NOMO-1 treated with dmso at 0.1 percent for 144 hours (cell line): Measurements from ENCODE around the gene LRRK1.

Source experiments
- DNase-seq: peaks from one replicate; lab custom pipeline; 2025; ENCODE audit not compliant: unreplicated experiment; lab: John Stamatoyannopoulos, UW

The LRRK1 gene

GRCh38 chr15:100891307-100892012, 27.7 kb upstream of the LRRK1 start:
- no peak for DNase-seq

- no peak for DNase-seq
Observed at GRCh38 chr15:100892013-100892355, 27.2 kb upstream of the LRRK1 start.

DNA sequence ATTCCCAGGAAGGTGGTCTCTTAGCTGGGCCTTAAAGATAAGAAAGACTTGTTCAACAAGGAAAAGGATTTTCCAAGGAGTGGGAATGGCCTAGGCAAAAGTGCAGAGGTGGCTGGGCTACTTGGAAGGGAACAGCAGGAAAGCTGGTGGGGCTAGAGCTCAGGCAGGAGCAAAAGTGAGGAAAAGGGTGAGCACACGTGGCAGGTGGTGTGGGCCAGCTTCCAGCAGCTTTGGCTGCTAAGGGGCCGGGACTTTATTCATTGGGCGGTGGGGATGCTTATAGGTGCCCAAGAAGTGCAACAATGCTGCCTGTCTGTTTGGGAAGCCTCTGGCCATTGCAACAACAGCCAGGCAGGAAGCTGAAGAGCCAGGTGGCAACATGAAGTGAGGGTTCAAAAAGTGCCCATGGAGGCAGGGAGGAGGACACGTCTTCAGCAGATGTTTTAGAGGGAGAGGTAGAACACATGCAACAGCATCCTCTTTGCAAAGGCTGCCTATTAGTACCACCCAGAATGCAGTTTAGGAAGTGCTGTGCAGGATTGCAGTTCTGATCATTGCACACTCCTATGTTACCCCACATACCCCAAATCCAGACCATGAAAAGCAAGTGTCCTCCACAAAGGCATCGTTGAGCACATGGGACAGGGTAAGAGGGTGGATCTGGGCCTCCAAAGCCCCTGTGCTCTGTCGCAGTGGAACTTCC, 25.7 kb upstream of the LRRK1 start:
- no peak for DNase-seq

GRCh38 chr15:100893964-100894295, 25.2 kb upstream of the LRRK1 start:
- DNase-seq = no peak

- DNase-seq = no peak
Observed at GRCh38 chr15:100895721-100896120, 23.4 kb upstream of the LRRK1 start.

- no peak for DNase-seq
Observed at GRCh38 chr15:100897221-100898151, 21.7 kb upstream of the LRRK1 start.

DNA sequence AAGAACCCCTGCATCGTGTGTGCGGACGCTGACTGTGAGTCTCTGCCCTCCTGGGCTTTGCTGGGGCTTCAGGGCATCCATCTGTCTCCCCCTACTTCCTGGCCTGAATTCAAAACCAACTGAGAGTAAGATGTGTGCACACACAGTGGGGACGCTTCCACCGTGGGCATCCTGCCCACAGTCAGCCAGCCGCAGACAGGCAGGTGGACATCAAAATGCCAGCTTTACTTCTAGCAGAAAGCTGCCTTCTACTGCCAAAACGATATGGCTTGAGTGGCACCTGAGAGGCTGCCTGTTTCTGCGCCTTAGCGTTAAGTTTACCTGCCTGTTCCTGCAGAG, 21.0 kb upstream of the LRRK1 start:
- no peak for DNase-seq

DNA sequence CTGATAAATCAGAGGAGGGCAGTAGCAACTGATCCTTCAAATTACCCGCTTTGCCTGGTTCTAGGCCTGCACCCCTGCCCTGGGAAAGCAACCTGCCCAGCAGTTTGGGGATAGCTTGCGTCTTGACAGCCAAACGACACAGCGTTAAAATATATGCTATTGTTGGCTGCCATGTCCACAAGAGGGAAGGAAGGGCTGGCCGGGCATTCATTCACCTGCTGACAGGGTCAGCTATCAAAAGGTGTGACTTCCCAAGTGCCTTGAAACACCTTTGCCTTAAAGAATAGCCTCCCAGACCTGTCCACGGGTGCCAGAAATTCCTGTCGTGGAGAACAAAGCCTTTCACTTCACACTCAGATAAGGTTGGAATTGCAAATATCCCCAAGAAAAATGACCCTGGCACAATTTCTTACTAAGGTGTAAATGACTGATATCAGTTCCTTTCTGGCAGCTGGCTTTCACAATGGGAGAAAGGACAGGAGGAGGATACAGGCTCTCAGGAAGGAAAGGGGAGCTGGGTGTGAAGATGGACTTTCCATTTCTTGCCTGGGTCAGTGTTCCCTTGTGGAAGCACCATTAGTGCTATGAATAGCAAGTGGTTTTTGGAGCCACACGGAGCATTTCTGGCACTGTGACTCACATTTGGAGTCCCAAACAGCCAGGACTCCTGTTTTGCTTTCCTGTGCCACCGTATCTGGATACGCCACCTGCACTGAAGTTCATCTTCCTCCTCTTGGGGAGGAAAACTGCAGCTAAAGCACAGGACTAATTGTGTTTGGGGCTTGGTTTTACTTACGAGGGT, 20.3 kb upstream of the LRRK1 start:
- DNase-seq = no peak

DNA sequence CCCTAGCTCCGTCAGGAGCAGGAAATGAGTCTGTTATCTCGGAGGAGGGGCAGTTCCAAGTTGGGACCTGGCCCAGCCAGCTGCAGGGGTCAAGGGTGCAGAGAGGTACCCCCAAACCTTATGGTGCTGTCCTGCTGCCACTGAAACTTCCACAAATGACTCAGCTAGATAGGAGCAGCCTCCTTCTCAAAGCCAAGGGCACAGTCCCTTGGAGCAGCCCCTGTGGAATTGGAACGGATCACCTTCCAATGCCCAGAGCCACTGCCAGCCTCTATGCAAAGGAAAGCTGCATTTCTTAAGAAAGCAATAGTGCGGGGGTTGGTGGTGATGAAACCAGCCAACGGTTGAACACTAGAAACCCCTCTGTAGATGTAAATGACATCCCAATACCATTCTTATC, 19.6 kb upstream of the LRRK1 start:
- DNase-seq = no peak

DNA sequence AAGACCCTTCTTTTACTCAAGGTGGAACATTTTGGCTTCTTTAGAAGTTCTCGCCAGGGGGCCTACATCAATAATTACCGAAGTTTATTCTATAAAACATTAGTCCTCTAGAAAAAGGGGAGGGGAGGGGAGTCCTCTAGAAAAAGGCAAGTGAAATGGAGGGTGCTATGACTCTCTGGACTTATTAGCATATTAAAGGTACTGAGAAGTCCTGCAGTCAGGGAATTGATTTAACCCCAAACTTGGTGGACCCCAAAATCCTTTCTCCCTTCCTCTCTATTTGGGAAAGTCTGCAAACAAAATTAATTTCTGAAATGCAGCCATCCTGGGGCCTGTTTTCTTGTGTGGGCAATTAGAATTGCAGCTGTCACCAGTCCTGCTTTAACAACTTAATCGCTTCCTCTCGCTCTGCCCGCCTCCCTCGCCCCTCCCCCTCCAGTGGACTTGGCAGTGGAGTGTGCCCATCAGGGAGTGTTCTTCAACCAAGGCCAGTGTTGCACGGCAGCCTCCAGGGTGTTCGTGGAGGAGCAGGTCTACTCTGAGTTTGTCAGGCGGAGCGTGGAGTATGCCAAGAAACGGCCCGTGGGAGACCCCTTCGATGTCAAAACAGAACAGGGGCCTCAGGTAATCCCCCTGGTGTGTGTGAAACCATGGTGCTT, 18.9 kb upstream of the LRRK1 start:
- peak; percentile 37 for DNase-seq

- no peak for DNase-seq
Observed at GRCh38 chr15:100900795-100901169, 18.4 kb upstream of the LRRK1 start.

- DNase-seq = no peak
Observed at GRCh38 chr15:100901296-100901695, 17.9 kb upstream of the LRRK1 start.

DNA sequence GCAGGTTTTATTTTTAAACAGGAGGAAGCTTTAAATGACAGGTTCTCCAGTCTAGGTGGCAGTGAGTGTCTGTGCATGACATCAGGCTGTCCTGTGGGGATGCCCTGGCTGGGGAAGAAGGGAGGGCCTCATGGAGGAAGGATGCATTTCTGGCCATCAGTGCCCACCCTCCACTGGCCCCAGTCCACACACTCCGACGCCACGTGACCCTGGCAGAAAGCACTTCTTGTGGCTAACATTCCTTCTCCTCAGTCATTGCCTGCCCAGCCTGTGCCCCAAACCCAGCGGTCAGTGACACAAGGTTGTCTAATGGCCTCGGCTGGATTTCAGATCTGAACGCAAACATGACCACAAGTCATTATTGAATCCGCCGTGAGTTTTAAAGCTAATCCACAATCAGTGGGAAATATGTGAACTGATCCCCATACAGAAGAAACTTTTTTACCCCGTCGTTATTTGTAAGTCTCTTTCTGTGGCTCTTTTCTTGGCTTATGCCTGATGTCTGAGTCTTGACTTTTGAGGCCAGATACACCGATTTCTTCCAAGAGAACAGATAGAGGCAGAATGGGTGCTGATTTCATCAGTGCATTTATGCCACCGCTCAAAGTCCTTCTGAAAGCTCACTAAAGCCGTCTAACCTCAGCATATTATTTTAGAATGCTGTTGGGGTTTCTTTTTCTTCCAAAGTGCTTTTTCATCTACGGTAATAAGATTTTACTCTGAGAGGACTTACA, 17.3 kb upstream of the LRRK1 start:
- no peak for DNase-seq

DNA sequence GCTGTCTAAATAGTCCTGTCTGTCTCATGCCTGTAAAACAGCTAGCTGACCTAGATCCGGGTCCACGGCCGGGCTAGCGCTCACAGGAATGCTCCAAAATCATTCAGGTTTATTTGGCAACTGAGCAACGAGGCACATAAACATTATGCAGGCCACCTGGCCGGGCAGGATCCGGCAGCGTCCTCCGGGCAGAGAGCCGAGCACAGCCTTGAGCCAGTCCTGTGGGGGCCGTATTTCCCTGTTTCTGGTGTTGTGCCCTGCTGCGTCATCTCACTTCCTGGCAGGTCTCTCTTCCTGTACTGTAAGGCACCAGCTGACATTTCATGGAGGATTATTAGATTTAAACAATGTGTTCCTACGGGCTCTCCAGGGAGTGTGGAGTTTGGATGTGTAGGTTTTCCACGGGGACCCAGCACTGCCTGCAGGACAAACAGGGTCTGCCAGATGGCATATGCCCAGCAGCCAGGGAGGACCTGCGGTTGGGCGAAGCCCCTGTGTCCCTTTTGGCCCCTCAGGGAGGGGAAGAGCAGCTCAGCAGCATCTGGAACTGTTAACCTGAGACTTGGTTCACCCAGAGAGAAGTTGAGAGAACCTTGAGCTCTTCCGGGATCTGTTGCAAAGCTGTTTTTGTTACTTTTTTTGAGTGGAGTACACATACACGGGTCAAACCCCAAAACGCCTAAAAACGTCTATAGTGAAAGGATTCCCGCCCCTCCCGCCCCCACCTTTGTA, 16.6 kb upstream of the LRRK1 start:
- DNase-seq = peak; percentile 23

- no peak for DNase-seq
Observed at GRCh38 chr15:100903168-100903554, 16.0 kb upstream of the LRRK1 start.

DNA sequence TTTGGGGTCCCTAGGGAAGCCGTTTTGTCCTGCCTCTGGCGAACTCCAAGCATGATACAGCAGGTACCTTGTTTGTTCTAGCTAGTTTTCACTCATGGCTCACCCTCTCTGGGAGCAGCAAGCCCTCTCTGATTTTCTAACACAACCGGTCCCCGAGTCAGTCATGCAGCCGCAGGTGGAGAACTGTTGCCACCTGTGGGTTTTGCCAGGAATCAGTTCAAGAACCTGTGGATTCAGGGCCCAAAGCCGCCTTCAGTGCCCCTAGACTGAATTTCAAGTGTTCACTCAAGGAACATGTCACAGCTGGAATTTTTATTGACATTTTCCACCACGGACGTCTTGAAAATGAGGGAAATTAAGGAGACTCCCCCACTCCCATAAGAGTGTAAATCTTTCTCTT, 13.3 kb upstream of the LRRK1 start:
- DNase-seq = no peak

GRCh38 chr15:100908466-100908865, 10.7 kb upstream of the LRRK1 start:
- no peak for DNase-seq

GRCh38 chr15:100909565-100909964, 9.6 kb upstream of the LRRK1 start:
- no peak for DNase-seq
